Esophagus (tissue), 2 donors: ENCODE results near the gene CDS2. TPM values are rescaled to one million over a fixed set of nuclear protein-coding genes. Genes with fewer than 3 reads are reported as not detected.

ENCODE experiments used
- H3K27ac ChIP-seq, 2 donors: one replicate each; pipeline ENCODE4 v1.5.1; 2013; ENCODE audit warnings: low read depth in 2 of 2, mild to moderate bottlenecking in 2 of 2, inconsistent platforms in 1 of 2, low read length in 1 of 2, moderate library complexity in 1 of 2
- H3K27me3 ChIP-seq, 2 donors: one replicate each; pipeline ENCODE4 v1.6.1; 2013; ENCODE audit warnings: low read length in 2 of 2, control low read depth in 1 of 2, mild to moderate bottlenecking in 1 of 2; ENCODE audit not compliant: insufficient read depth in 2 of 2, control insufficient read depth in 1 of 2
- H3K36me3 ChIP-seq, 2 donors: one replicate each; pipeline ENCODE4 v1.6.1; 2013; ENCODE audit warnings: low read length in 1 of 2; ENCODE audit not compliant: control insufficient read depth in 2 of 2, insufficient read depth in 2 of 2
- H3K4me1 ChIP-seq, 2 donors: one replicate each; pipeline ENCODE4 v1.6.1; 2013; ENCODE audit warnings: low read length in 1 of 2; ENCODE audit not compliant: control insufficient read depth in 2 of 2, insufficient read depth in 2 of 2
- H3K4me3 ChIP-seq, 2 donors: one replicate each; pipeline ENCODE4 v1.5.1; 2013; ENCODE audit warnings: low read length in 2 of 2, mild to moderate bottlenecking in 2 of 2, low read depth in 1 of 2, moderate library complexity in 1 of 2
- H3K9me3 ChIP-seq, 2 donors: one replicate each; pipeline ENCODE4 v1.6.1; 2013; ENCODE audit warnings: mild to moderate bottlenecking in 2 of 2, low read depth in 1 of 2, low read length in 1 of 2, moderate library complexity in 1 of 2; ENCODE audit not compliant: control insufficient read depth in 2 of 2, insufficient read depth in 1 of 2
- WGBS, 2 donors: extraction: QIAGEN DNeasy Blood & Tissue Kit; methylation state at CpG; one replicate each; pipeline ENCODE4 v1.1.7; 2013; 5-methylcytosine and 5-hydroxymethylcytosine counted together
- polyA plus RNA-seq, 2 donors: library from polyadenylated mRNA; stranded (reverse); fragments of 200-250 nt; gene quantifications; one replicate each; pipeline ENCODE4 v1.2.3, GENCODE V29; 2013
- donor health status: healthy with polysubstance abuse.
- donor health status: Bipolar disorder and iron deficiency.

The CDS2 gene
- polyA plus RNA-seq: 1 to 10 TPM; 5.1 to 7.3 TPM

DNA sequence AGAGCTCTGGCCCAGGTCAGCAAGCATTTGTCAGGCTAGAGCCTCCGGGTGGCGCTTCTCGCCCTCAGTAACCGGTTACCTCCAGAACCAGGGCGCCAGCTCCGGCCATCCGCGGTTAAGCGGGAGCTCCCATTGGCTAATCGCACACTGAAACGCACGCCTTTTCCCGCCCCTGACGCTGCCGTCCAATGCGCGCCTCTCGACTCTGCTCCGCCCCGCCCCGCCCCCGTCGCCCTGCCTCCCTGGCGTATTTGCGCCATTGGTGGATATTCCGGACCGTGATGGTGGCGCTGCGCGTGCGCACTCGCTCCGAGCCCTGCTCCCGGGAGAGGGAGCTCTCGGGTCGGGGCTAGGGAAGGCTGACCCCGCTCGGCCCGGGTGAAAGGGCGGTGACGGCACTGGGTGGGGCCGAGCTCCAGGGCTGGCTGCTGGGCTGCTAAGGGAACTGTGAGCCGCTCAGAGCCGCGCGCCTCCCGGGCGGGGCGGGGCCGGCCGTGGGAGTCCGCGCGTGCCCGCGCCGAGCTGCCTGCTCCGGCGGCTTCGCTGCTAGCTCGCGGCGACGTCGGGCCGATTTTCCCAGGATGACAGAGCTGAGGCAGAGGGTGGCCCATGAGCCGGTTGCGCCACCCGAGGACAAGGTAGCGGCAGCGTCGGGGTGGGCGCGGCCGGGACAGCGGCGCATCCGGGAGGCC is at the start of gene CDS2:
Gene CDS2 (plus strand): TSS at position 497 of the 692 bp plus-strand sequence. CDS start 85 bp downstream, at position 582.
- H3K27me3 ChIP-seq: no peaks in the 10 kb centered on the region
- peak within 1 kb of the TSS; percentile 94 to 98 for H3K27ac ChIP-seq
- WGBS, 2 donors: 0% methylated on average over 77 to 78 of the region's 78 CpGs
- peaks cover 0 to 2% of the 10 kb centered on the region in 2 donors for H3K4me1 ChIP-seq
- peak within 1 kb of the TSS; percentile 82 to 86 for H3K4me3 ChIP-seq
- no peaks in the 10 kb centered on the region for H3K9me3 ChIP-seq
- no peaks in the 10 kb centered on the region for H3K36me3 ChIP-seq

GRCh38 chr20:5077761-5078387 is 48.9 kb upstream of the CDS2 start:
- Histone ChIP-seq H3K36me3 (no peaks in the 10 kb centered on the region), H3K27ac (peak overlapping the region; percentile 67 to 69), H3K27me3 (no peaks in the 10 kb centered on the region), H3K4me1 (peaks cover 0 to 2% of the 10 kb centered on the region in 2 donors), H3K4me3 (peak overlapping the region in 1 of 2 donors; percentile 35), H3K9me3 (no peaks in the 10 kb centered on the region)
- 43 to 50% methylated on average over 4 of the region's 4 CpGs for WGBS, 2 donors

GRCh38 chr20:5078399-5078958 is 48.3 kb upstream of the CDS2 start:
- H3K9me3 ChIP-seq: no peaks in the 10 kb centered on the region
- H3K27me3 ChIP-seq: no peaks in the 10 kb centered on the region
- peak overlapping the region; percentile 68 to 69 for H3K27ac ChIP-seq
- H3K36me3 ChIP-seq: no peaks in the 10 kb centered on the region
- H3K4me3 ChIP-seq: peak overlapping the region; percentile 6 to 35
- H3K4me1 ChIP-seq: peaks cover 0 to under 1% of the 10 kb centered on the region in 2 donors
- 36 to 37% methylated on average over 11 of the region's 11 CpGs for WGBS, 2 donors

DNA sequence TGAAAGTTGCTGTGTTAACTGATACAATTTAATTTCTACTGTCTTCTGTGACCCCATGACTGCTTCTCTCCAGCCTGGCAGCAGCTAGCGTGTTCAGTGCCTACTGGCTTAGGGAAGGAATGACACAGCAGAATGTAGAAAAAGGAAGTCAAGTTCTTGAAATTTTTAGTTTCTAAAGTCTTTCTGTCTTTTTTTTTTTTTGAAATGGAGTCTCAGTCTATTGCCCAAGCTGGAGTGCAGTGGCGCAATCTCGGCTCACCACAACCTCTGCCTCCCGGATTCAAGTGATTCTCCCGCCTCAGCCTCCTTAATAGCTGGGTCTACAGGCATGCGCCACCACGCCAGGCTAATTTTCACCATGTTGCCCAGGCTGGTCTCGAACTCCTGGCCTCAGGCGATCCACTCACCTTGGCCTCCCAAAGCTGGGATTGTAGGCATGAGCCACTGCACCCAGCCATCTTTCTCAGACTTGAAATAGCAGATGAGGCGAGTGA is 46.4 kb upstream of the CDS2 start:
- no peaks in the 10 kb centered on the region for H3K36me3 ChIP-seq
- no peaks in the 10 kb centered on the region for H3K9me3 ChIP-seq
- no peaks in the 10 kb centered on the region for H3K4me1 ChIP-seq
- H3K4me3 ChIP-seq: no peak overlapping the region
- 82 to 93% methylated on average over 10 of the region's 10 CpGs for WGBS, 2 donors
- no peaks in the 10 kb centered on the region for H3K27me3 ChIP-seq
- H3K27ac ChIP-seq: no peak overlapping the region

DNA sequence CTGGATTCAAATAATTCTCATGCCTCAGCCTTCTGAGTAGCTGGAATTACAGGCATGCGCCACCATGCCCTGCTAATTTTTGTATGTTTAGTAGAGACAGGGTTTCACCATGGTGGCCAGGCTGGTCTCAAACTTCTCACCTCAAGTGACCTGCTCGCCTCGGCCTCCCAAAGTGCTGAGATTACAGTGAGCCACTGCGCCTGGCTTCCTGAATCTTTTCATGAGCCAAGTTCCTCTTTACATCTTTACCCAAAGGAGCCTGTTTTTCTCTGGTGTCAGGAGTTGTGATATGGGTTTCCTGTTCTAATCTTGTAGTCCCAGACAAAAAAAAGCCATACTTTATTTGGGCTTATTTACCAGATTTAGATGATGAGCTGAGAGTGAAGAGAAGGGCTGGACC is 41.4 kb upstream of the CDS2 start:
- 85 to 86% methylated on average over 4 of the region's 4 CpGs for WGBS, 2 donors
- Histone ChIP-seq H3K9me3 (no peaks in the 10 kb centered on the region), H3K36me3 (no peaks in the 10 kb centered on the region), H3K4me1 (no peaks in the 10 kb centered on the region), H3K27ac (no peak overlapping the region), H3K27me3 (no peaks in the 10 kb centered on the region), H3K4me3 (no peak overlapping the region)

- H3K4me1 ChIP-seq: no peaks in the 10 kb centered on the region
- 67 to 92% methylated on average over 3 of the region's 3 CpGs for WGBS, 2 donors
- H3K36me3 ChIP-seq: no peaks in the 10 kb centered on the region
Observed at GRCh38 chr20:5088688-5089087, 38.1 kb upstream of the CDS2 start.

GRCh38 chr20:5090191-5090590 is 36.6 kb upstream of the CDS2 start:
- H3K4me3 ChIP-seq: no peak overlapping the region
- H3K27me3 ChIP-seq: no peaks in the 10 kb centered on the region
- 57 to 63% methylated on average over 4 of the region's 4 CpGs for WGBS, 2 donors
- H3K4me1 ChIP-seq: no peaks in the 10 kb centered on the region
- no peaks in the 10 kb centered on the region for H3K9me3 ChIP-seq
- no peak overlapping the region for H3K27ac ChIP-seq
- H3K36me3 ChIP-seq: no peaks in the 10 kb centered on the region

More at GRCh38 chr20:5088688-5089087, 38.1 kb upstream of the CDS2 start:
- no peaks in the 10 kb centered on the region for H3K9me3 ChIP-seq
- H3K4me3 ChIP-seq: no peak overlapping the region
- H3K27me3 ChIP-seq: no peaks in the 10 kb centered on the region
- H3K27ac ChIP-seq: no peak overlapping the region

DNA sequence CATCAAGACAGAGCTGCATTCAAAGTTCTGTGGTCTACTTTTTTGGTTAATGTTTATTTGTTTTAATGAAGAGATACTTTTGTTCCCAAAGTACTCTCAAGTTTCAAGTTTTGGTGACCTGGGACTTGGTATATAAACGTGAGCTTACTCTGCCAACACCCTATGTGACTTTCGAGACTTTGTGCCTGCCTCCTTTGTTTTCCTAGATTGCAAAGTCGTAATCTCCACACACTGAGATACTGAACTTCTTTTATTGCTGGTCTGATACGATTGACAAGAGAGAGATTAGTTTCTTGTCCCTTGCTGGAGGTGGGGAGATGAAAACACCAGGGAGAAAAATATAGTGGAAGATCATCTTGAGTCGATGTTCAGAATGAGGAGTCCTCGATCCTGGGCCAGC is 34.9 kb upstream of the CDS2 start:
- Histone ChIP-seq H3K9me3 (no peaks in the 10 kb centered on the region), H3K27ac (no peak overlapping the region), H3K4me3 (no peak overlapping the region), H3K36me3 (peaks cover 0 to 6% of the 10 kb centered on the region in 2 donors), H3K27me3 (no peaks in the 10 kb centered on the region), H3K4me1 (no peaks in the 10 kb centered on the region)
- 73 to 91% methylated on average over 6 of the region's 6 CpGs for WGBS, 2 donors

GRCh38 chr20:5092765-5093339 is 34.0 kb upstream of the CDS2 start:
- 70 to 93% methylated on average over 4 of the region's 4 CpGs for WGBS, 2 donors
- peaks cover 0 to 6% of the 10 kb centered on the region in 2 donors for H3K36me3 ChIP-seq

More at GRCh38 chr20:5092765-5093339, 34.0 kb upstream of the CDS2 start:
- Histone ChIP-seq H3K27ac (no peak overlapping the region), H3K4me3 (no peak overlapping the region), H3K4me1 (no peaks in the 10 kb centered on the region), H3K27me3 (no peaks in the 10 kb centered on the region), H3K9me3 (no peaks in the 10 kb centered on the region)
